ENCODE results near the gene GTF3C5.
A peak's percentile ranks its signal among the peaks of the same experiment; 100 is the strongest.
"Not testable (repeated sequence)": the region's sequence is repeated elsewhere in the genome, so short reads cannot be mapped to it uniquely, and the experiment has no call there.

DNA sequence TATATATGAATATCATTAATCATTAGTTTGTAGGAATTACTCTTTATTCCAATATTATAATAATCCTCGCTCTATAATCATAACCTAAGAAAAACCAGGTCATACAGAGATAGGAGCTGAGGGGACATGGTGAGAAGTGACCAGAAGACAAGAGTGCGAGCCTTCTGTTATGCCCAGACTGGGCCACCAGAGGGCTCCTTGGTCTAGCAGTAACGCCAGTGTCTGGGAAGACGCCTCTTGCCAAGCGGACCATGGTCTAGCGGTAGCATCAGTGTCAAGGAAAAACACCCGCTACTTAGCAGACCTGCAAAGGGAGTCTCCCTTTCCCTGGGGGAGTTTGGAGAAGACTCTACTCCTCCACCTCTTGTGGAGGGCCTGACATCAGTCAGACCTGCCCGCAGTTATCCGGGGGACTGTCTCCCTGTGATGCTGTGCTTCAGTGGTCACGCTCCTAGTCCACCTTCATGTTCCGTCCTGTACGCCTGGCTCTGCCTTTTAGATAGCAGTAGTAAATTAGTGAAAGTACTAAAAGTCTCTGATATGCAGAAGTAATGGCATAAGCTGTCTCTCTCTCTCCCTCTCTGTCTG, 10.2 kb downstream of the GTF3C5 start:
- TF ChIP-seq, protein P1, sequence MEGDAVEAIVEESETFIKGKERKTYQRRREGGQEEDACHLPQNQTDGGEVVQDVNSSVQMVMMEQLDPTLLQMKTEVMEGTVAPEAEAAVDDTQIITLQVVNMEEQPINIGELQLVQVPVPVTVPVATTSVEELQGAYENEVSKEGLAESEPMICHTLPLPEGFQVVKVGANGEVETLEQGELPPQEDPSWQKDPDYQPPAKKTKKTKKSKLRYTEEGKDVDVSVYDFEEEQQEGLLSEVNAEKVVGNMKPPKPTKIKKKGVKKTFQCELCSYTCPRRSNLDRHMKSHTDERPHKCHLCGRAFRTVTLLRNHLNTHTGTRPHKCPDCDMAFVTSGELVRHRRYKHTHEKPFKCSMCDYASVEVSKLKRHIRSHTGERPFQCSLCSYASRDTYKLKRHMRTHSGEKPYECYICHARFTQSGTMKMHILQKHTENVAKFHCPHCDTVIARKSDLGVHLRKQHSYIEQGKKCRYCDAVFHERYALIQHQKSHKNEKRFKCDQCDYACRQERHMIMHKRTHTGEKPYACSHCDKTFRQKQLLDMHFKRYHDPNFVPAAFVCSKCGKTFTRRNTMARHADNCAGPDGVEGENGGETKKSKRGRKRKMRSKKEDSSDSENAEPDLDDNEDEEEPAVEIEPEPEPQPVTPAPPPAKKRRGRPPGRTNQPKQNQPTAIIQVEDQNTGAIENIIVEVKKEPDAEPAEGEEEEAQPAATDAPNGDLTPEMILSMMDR (IDR thresholded peaks at IDR 0.05; ENCODE audit: low read depth, low read length), result peak; percentile 56
- TF ChIP-seq POLR2A (IDR thresholded peaks at IDR 0.05; ENCODE audit: extremely low read depth, insufficient read length), result not testable (repeated sequence)
- TF ChIP-seq, protein P2, sequence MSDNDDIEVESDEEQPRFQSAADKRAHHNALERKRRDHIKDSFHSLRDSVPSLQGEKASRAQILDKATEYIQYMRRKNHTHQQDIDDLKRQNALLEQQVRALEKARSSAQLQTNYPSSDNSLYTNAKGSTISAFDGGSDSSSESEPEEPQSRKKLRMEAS (IDR thresholded peaks at IDR 0.05; ENCODE audit: low read depth, low read length), result not testable (repeated sequence)
